Loucy (cell line): Measurements from ENCODE around the gene PRSS57.

Source experiments
- EZH2phosphoT487 ChIP-seq: fragments of 200-600 bp; IDR thresholded peaks from 2 replicates; pipeline ENCODE4 v1.6.1; 2018; ENCODE audit warnings: antibody characterized with exemption, mild to moderate bottlenecking, moderate library complexity, borderline replicate concordance
- TF ChIP-seq, protein P1 (sequence below): fragments of 200-600 bp; sonication (generic); conservative IDR thresholded peaks from 2 replicates; pipeline ENCODE4 v1.5.1; 2014; ENCODE audit warnings: mild to moderate bottlenecking, antibody characterized with exemption, low read length

DNA sequence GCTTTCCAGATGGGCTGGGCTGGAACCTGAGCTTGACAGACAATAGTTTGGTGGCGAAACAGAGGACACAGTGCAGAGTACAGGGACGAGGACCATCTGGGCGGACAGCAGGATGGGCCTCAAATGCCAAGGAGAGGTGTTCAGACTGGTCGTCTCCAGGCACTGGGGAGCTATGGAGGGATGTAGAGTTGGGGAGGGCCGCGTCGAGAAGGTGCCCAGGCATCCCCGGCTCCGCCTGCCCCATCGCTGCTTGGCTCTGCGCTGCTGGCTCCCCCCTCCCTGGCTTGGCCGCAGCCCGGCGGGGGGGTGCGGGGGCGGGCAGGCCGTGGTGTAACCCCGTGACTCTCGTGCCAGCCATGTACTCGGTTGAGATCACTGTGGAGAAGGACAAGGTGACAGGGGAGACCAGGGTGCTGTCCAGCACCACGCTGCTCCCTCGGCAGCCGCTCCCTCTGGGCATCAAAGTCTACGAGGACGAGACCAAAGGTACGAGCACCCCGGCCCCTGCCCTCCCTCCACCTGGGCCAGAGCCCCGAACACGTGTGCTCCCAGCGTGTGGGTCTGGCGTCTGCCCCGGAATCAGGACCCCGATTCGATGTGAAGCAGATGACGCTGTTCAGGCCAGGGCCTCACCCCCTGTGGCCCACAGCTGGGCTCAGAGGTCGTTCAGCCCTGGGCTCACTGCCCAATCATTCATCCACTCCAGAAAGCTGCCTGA, 44.9 kb upstream of the PRSS57 start:
- TF ChIP-seq, protein P1, sequence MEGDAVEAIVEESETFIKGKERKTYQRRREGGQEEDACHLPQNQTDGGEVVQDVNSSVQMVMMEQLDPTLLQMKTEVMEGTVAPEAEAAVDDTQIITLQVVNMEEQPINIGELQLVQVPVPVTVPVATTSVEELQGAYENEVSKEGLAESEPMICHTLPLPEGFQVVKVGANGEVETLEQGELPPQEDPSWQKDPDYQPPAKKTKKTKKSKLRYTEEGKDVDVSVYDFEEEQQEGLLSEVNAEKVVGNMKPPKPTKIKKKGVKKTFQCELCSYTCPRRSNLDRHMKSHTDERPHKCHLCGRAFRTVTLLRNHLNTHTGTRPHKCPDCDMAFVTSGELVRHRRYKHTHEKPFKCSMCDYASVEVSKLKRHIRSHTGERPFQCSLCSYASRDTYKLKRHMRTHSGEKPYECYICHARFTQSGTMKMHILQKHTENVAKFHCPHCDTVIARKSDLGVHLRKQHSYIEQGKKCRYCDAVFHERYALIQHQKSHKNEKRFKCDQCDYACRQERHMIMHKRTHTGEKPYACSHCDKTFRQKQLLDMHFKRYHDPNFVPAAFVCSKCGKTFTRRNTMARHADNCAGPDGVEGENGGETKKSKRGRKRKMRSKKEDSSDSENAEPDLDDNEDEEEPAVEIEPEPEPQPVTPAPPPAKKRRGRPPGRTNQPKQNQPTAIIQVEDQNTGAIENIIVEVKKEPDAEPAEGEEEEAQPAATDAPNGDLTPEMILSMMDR: no peak
- TF ChIP-seq EZH2phosphoT487: no peak
